ENCODE measurements around the gene MCF2L2.

- TF ChIP-seq CREB5 (CRISPR knock-in tag; IDR thresholded peaks at IDR 0.05; ENCODE audit: low read depth) = no peak
- no peak for TF ChIP-seq ESRRG (CRISPR knock-in tag; IDR thresholded peaks at IDR 0.05)
- TF ChIP-seq PPARA (CRISPR knock-in tag; IDR thresholded peaks at IDR 0.05; ENCODE audit: borderline replicate concordance) = no peak
- TF ChIP-seq BACH2 (CRISPR knock-in tag; IDR thresholded peaks at IDR 0.05; ENCODE audit: borderline replicate concordance) = no peak
- TF ChIP-seq OSR1 (CRISPR knock-in tag; IDR thresholded peaks at IDR 0.05) = no peak
- no peak for TF ChIP-seq POU6F1 (CRISPR knock-in tag; IDR thresholded peaks at IDR 0.05; ENCODE audit: borderline replicate concordance, low read depth)
- no peak for TF ChIP-seq ZFP30 (CRISPR knock-in tag; IDR thresholded peaks at IDR 0.05)
- TF ChIP-seq ISL1 (CRISPR knock-in tag; IDR thresholded peaks at IDR 0.05) = no peak
Observed at GRCh38 chr3:183477801-183478456, 49.5 kb upstream of the MCF2L2 start.

All from SK-N-SH treated with all-trans-retinoic acid at 6 μM for 48 hours (cell line).